NCI-H82 treated with DMSO at 0.1 percent for 48 hours (cell line): Measurements from ENCODE around the gene NLGN1.
"Not testable (repeated sequence)": the region's sequence is repeated elsewhere in the genome, so short reads cannot be mapped to it uniquely, and the experiment has no call there.

Source experiments
- DNase-seq: peaks from one replicate; lab custom pipeline; 2025; ENCODE audit not compliant: unreplicated experiment; lab: John Stamatoyannopoulos, UW

The NLGN1 gene

DNA sequence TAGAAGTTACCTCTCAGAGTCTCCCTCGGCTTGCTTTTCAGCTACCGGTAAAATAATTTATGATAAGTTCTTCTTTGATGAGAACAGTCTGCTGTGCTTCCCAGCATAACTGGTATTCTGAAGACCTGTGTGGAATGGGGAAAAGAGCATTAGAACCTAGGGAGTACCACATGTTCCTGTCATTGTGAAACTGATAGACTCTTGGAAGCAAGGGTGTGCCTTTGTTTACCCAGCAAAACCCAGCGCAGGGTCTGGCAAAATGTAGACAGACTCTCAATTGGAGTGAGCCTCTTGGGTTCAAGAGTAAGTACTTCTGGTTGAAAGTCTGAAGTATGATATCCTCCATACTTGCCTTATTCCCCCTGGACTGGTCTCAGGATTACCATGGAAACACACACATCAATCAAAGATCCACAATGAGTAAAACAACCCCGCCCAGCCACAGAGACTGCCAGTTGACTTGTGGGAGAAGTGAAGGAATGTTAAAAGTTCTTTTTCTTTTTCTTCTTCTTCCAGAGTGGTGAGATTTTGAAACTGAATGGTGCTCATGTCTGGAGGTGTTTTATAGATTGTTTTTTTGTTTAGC lies 809.2 kb downstream of the NLGN1 start:
- no peak for DNase-seq

DNA sequence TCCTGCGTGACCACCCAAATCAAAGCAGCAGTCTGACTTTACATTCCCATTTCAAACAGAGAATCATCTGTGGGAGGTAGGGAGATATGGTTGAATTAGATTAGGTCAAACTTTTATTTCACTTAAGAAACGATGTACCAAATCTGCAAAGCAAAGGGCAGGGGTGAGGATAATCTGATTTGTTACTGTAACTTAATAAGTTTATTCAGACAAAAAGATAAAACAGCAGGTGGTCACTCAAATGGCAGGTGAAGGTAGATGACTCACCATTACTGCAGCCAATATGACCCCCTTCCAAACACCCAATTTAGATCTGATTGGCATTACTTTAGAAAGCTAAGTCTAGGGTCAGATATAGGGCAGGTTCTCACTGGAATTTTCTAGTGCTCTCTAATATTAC lies 810.6 kb downstream of the NLGN1 start:
- DNase-seq: no peak

DNA sequence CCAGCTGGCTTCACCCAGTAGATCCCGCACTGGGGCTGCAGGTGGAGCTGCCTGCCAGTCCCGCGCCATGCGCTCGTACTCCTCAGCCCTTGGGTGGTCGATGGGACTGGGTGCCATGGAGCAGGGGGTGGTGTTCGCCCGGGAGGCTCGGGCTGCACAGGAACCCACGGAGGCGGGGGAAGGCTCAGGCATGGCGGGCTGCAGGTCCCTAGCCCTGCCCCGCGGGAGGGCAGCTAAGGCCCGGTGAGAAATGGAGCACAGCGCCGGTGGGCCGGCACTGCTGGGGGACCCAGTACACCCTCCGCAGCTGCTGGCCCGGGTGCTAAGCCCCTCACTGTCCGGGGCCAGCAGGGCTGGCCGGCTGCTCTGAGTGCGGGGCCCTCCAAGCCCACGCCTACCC lies 814.4 kb downstream of the NLGN1 start:
- DNase-seq: not testable (repeated sequence)

DNA sequence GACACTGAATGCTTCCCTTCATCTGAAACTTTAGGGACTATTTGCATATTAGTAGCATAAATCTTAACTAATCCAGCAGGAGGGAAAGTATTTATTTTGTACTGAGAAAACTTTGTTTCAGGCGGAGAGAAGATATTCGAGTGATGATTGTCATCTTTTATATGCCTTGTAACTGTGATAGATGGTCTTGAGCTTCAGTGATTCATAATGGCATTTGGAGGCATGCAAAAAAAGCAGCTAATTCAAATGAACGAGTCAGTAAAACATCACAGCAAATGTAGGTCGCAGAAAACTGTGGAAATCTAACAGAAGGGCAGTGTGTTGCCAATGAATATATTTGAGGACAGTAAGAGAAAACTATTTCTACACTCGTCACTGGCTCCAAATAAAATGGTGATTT lies 817.9 kb downstream of the NLGN1 start:
- no peak for DNase-seq

DNA sequence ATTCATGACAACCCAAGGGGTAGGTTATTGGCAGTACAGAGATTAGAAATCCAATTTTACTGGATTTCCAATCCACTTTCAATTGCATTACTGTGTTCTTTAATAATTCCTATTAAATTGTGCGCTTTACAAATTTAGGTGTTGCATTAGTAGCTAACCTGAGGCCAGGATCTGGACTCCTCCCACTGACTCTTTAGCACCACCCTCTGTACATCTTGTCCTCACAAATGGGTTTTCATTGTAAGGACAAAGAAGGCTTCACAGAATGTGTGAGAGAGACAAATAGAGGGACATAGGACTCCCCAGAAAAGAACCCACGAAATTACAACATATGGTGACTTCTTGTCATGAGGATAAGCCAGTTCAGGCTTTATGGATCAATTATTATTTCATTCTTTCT lies 818.5 kb downstream of the NLGN1 start:
- peak; percentile 84 for DNase-seq

DNA sequence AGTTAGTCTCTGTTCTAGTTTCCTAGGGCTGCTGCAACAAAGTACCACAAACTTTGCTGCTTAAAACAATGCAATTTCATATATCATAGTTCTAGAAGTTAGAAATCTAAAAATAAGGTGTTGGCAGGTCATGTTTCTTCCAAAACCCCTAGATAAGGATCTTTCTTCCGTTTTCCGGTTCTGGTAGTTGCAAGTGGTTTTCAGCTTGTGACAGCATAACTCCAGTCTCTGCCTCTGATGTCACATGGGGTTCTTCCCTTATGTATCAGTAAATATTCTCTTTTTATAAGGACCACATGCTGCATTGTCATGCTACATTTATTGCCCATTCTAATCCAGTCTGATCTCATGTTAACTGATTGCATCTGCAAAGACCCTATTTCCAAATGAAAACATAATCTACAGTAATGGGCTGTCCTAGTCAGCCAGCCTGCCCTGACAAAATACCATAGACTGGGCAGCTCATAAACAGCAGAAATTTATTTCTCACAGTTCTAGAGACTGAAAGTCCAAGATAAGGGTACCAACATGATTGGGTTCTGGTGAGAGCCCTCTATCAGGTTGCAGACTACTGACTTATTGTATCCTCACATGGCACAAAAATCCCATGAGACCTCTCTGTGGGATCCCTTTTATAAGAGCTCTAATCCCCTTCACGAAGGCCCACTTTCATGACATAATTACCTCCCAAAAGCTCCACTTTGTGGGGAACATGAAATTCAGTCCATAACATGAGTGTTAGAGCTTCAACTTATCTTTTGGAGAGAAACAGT lies 819.6 kb downstream of the NLGN1 start:
- DNase-seq: no peak

DNA sequence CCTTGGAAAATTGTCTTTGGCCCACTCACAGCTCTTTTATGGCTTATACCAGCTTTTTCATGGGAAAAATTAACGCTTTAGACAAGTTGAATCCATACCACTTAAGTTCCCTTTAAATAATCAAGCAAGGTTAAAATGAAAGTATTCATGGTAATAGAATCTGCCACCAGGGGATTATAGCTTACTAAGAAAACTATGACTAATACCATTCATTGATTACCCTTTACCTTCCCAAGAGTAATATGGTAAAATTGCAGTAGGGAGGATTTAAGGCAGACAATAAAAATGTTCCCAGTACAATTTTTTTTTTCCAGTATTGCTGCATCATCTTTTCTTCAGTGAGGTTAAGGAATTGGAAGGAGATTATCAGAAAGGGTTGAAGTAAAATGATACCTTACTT lies 820.5 kb downstream of the NLGN1 start:
- no peak for DNase-seq

DNA sequence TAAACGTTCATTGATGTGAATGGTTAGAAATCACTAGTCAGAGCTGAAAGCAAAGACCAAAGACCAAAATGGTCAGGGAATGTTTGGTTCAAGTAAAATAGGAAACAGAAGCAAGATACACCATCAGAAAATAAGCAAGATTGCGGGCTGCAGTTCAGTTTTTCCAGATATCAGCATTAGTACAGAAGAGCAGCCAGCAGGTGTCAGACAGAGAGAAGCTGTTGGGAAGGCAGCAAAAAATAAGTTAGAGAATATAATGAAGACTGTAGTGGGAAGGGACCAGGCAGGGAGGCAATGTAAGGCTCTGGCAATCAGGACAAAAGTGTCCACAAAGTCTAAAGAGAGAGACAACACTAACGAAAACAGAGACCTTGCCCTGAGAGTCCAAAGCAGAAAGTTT lies 822.2 kb downstream of the NLGN1 start:
- no peak for DNase-seq

DNA sequence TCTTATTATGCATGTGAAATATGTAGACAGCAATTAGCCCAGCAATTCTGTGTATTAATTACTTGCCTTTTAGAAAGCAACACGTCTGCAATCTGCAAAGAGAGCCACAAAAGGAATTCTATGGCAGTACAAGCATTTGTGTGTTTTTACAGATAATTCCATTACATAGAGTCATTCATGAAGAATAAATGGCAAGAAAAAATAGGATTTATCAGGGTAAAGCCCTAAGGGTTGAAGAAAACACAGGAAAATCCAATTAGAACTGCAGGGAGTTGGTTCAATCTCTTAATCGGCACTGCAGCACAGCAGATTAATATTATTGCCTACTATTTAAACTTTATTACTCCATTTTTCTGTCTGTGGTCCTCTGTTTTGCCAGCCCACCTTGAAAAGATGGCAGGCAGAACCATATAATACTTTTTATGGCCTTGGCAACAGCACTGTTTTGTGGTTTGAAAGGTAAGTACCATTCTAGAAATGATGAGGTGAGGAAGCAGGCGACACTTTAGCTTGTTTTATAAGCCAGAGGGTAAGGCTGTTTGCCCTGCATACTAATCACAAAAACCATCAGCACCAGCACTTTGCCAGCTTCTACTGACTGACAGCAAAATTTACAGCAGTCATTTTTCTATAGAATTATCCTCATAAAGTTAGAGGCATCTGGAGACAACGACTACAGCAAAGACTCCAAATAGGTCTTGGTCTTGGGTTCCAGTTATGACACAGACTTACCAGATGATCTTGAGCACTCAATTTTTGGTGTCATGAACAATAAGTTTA lies 823.4 kb downstream of the NLGN1 start:
- DNase-seq: peak; percentile 92

DNA sequence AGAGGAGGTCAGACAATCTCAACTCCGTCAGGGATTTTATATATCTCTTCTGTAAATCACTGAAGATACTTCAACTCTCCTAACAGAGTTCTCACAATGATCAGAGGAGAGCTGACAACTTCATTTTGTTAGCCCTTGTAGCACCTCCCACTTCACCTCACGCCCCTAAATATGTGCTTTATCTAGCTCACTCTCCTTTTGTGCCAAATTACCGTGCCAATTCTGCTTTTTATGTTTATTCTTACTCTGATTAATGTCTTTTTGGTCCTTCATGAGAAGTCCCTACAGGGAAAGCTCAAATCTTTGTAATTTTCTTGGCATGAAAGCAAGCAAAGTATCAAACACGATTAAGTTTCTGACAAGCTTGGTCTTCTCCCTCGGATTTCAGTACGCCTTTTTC lies 825.5 kb downstream of the NLGN1 start:
- no peak for DNase-seq

DNA sequence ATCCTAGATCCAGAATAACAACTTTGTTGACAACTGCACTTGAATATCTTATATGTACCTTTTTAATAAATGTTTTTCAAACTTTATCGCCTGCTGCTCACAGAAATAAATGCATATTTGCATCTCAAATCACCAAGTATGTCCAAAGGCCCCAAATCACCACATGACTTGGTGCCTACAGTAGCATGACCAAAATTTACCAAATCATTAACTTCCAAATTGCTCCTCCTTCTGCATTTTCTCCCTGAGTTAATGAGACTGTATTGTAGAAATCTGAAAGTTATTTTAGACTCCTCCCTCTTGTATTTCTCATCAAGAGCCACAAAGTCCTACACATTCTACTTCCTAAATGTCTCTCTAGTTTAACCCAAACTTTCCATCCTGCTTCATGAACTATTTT lies 826.1 kb downstream of the NLGN1 start:
- DNase-seq: no peak

DNA sequence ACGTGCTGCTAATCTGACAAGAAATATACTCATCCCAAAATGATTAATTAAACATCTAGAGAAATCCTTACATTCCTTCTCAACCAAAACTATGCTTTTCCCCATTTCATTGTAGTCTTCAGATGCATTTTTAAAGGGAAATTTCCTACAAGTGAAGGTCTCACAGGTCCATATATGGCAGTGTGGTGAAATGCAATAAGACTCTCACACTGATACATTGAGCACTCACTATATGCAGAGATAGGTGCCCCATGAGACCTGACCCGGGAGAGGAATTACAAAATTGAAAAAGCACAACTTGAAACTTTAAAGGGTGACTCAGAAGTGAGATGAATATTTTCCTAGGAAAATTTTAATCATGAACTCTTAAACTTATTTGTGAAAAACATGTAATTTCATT lies 832.4 kb downstream of the NLGN1 start:
- no peak for DNase-seq

DNA sequence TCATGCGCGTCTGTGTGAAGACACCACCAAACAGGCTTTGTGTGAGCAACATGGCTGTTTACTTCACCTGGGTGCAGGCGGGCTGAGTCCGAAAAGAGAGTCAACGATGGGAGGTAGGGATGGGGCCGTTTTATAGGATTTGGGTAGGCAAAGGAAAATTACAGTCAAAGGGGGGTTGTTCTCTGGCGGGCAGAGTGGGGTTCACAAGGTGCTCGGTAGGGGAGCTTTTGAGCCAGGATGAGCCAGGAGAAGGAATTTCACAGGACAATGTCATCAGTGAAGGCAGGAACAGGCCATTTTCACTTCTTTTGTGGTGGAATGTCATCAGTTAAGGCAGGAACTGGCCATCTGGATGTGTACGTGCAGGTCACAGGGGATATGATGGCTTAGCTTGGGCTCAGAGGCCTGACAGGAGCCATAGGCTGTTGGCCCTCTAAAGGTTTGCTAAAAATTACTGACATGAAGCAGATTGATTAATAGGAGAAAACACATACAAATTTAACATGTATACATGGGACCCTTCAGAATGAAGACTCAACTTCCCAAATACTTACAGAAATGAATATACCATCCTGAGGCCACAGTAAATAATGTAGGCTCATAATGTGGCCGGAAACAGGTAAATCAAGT lies 834.6 kb downstream of the NLGN1 start:
- DNase-seq: not testable (repeated sequence)

DNA sequence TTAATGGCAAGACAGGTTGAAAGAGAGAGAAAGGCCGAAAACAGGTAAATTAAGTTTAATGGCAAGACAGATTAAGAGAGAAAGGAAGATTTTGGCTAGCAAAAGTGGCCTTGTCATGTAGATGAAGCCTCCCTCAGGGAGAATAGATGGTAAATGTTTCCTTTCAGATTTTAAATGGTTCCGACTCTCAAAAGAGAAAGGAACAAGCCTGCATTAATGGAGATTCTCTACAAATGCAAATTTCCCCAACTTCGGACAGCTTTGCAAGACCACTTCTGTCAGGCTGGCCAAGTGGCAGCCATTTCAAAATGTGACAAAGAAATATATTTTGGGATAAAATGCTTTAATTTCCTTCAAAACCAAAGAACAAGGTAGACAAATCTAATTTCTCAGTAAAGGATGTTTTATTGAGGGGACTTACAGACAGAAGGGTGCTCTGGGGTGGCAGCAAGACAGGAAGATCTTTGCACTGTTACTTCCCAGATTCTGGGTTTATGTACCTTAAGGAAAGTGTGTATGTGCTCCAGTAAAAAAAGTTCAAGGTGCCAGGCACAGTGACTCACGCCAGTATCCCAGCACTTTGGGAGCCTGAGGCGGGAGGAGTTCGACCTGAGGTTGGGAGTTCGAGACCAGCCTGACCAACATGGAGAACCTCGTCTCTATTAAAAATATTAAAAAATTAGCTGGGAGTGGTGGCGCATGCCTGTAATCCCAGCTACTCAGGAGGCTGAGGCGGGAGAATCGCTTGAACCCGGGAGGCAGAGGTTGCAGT lies 835.3 kb downstream of the NLGN1 start:
- no peak for DNase-seq

DNA sequence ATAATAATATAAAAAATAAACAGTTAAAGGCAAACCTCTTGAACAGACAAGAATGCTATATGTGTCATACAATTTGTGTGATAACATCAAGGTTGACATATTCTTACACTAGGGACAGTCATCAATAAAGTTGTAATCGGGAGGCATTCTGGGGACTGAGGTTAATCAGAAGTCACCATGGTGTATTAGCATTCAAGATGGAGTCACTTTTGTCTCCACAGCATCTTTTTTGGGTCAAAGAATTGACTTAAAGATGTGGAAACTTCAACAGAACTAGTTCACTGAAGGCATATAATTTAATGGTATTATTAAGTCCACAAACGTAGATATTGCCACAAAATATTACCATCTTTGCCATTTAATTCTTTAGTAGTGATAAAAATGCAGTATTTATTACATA lies 836.0 kb downstream of the NLGN1 start:
- DNase-seq: no peak

DNA sequence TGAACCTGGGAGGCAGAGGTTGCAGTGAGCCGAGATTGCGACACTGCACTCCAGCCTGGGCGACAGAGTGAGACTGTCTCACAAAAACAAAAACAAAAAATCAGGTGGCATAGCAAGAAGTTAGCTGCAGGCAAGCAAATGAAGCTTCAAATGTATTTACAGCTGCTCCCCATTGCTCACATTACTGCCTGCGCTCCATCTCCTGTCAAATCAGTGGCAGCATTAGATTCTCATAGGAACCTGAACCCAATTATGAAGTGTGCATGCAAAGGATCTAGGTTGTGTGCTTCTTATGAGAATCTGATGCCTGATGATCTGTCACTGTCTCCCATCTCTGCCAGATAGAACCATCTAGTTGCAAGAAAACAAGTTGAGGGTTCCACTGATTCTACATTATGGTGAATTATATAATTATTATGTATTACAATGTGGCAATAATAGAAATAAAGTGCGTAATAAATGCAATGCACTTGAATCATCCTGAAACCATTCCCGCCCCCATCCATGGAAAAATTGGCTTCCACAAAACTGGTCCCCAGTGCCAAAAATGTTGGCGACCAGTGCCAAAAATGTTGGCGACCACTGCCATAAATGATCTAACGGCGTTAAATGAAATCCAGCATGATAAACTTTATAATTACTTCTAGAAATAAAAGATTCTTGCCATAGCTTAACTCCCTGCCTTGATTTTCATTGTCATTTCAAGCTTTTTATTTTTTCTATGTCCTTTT lies 844.9 kb downstream of the NLGN1 start:
- DNase-seq: no peak

DNA sequence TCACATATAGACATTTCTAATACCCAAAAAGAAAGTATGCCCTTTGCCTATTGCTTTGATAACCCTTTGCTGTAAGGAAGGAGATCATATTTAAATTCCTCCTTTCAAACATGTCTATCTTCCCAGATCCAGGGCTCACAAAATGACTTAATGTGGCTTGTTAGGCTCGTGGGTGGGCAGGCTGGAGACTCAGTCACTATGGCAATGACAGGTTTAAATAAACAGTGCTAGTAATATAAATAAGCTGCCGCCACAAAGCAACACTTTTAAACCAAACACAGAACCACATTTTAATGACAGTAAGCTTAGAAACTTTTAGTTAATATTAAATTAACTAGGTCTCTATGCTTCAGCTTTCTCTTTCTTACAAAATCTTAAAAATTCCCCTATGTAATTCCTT lies 845.6 kb downstream of the NLGN1 start:
- DNase-seq: no peak

DNA sequence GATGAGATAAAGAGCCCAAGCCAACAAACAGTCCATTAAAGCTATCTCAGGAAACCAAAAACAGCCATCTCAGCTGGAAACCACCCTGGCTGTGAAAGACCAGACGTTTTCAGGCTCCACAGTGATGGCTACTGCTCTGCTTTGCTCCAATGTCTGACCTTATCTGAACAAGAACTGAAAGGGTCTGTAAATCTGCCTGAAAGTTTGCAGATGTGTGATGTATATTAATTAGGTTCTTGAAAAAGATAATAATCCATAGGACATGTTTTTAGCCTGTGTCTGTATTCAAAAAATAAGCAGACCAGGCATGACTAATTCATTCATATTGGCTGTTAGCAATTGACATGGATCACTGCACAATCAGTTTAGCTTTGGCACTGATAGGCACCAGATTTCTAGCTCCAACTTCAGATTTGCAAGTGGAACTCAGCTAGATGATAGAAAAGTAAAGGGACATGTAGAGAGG lies 850.2 kb downstream of the NLGN1 start:
- no peak for DNase-seq

DNA sequence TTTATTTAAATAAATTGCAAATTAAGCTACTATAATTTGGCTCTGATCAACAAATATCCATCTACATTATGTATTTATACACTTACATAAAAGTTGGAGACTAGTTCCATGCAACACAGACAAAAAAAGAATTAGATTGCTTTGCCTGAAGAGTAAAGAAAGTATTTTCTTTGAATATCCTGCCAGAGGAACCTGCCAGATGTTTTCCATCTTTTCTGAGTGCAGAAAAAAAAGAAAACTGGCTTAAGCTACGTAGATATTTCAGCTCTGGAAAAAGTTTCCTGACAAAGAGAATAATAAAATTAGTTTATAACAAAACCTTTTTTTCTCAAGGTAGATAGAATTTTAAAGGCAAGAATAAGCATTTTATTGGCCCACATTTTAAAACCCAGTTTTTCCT lies 854.1 kb downstream of the NLGN1 start:
- no peak for DNase-seq

DNA sequence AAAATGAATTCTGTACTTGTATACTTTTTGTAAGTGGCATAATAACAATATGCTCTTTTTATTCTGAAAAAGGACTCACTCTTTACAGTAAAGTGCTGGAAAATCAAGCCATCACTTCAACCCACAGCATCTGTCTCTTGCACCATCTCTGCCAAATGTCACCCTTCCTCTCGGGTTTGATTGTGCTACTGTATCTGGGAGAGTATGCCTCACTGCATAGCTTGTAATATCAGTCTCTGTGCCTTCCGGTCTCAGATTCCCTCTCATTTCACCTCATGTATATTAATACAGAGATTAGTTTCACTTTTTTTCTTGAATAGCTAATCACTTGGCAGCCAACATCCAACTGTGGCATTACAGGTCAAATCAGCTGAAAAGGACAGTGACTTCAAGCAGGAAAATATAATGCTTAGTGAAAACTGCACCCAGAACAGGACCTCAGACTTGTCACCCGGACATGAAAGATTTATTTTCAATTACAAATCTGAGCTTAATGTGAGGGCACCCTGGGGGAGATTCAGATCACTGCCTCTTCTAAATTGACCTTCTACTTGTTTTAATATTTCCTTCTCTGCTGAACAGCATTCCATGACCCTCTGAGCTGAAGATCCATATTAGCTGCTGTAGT lies 855.8 kb downstream of the NLGN1 start:
- DNase-seq: no peak
